PC-9 (cell line): ENCODE data around the gene GDPD5. TPM values are rescaled to one million over a fixed set of nuclear protein-coding genes. Genes with fewer than 3 reads are reported as not detected.

Source experiments
- BruUV-seq: library from RNA; stranded (reverse); fragments of 400-500 nt; replicated peaks from 2 replicates; lab custom pipeline; 2021; lab: Mats Ljungman, UMichigan
- CTCF ChIA-PET: fragments of 300-600 bp; sonication (Branson Sonifier 250); formaldehyde crosslinking; loops from one replicate; lab custom pipeline; 2022; ENCODE audit warnings: antibody characterized with exemption; lab: Charles Lee
- POLR2A ChIA-PET: fragments of 300-600 bp; sonication (Branson Sonifier 250); formaldehyde crosslinking; loops from one replicate; lab custom pipeline; 2022; ENCODE audit warnings: antibody characterized with exemption; ENCODE audit not compliant: unreplicated experiment; lab: Charles Lee
- DNase-seq, 2 experiments: peaks; one replicate each; pipeline versions ENCODE4 v3.0.0 to v3.0.0-alpha.2; 2015 to 2022; ENCODE audit warnings: mixed read lengths in 1 of 2
- H2AFZ ChIP-seq: fragments of 200-600 bp; sonication (generic); 2 replicates; pipeline ENCODE4 v1.8.1; 2017; ENCODE audit warnings: antibody characterized with exemption
- H3F3A ChIP-seq: fragments of 200-600 bp; sonication (generic); 2 replicates; pipeline ENCODE4 v1.8.1; 2017; ENCODE audit warnings: antibody characterized with exemption, mild to moderate bottlenecking, low read depth; ENCODE audit not compliant: insufficient read depth
- H3K27ac ChIP-seq: fragments of 200-600 bp; sonication (generic); 2 replicates; pipeline ENCODE4 v1.6.1; 2016; ENCODE audit warnings: mixed run types
- H3K27me3 ChIP-seq: fragments of 200-600 bp; sonication (generic); 2 replicates; pipeline ENCODE4 v1.6.1; 2016; ENCODE audit warnings: low read depth, mixed run types; ENCODE audit not compliant: insufficient read depth
- H3K36me3 ChIP-seq: fragments of 200-600 bp; sonication (generic); 2 replicates; pipeline ENCODE4 v1.6.1; 2016; ENCODE audit warnings: low read depth, mixed run types
- H3K4me1 ChIP-seq: fragments of 200-600 bp; sonication (generic); replicated peaks from 2 replicates; pipeline ENCODE4 v1.6.1; 2016; ENCODE audit warnings: mixed run types; ENCODE audit not compliant: insufficient read depth
- H3K4me2 ChIP-seq: fragments of 200-600 bp; sonication (generic); 2 replicates; pipeline ENCODE4 v1.6.1; 2017; ENCODE audit warnings: mixed run types
- H3K4me3 ChIP-seq: fragments of 200-600 bp; sonication (generic); 2 replicates; pipeline ENCODE4 v1.6.1; 2016; ENCODE audit warnings: mixed run types
- H3K79me2 ChIP-seq: fragments of 200-600 bp; sonication (generic); 2 replicates; pipeline ENCODE4 v1.6.1; 2017; ENCODE audit warnings: low read depth, mixed run types
- H3K9me2 ChIP-seq: fragments of 200-600 bp; sonication (generic); 2 replicates; pipeline ENCODE4 v1.8.1; 2017; ENCODE audit warnings: mild to moderate bottlenecking; ENCODE audit not compliant: insufficient read depth
- H3K9me3 ChIP-seq: fragments of 200-600 bp; sonication (generic); 2 replicates; pipeline ENCODE4 v1.8.1; 2016; ENCODE audit warnings: low read depth; ENCODE audit not compliant: insufficient read depth
- H4K20me1 ChIP-seq: fragments of 200-600 bp; sonication (generic); 2 replicates; pipeline ENCODE4 v1.8.1; 2017; ENCODE audit not compliant: insufficient read depth
- CTCF ChIP-seq: fragments of 200-600 bp; sonication (generic); conservative IDR thresholded peaks from 2 replicates; pipeline ENCODE4 v1.6.1; 2017; ENCODE audit warnings: mixed run types, antibody characterized with exemption, mild to moderate bottlenecking, moderate library complexity
- EZH2 ChIP-seq: fragments of 200-600 bp; sonication (generic); IDR thresholded peaks from 2 replicates; pipeline ENCODE4 v1.8.0; 2017; ENCODE audit warnings: antibody characterized with exemption, low read depth
- intact Hi-C: fragments of 100-400 bp; cut with micrococcal nuclease; formaldehyde crosslinking; loops from one replicate; pipeline ENCODE4 v1.10.0; 2022; ENCODE audit not compliant: unreplicated experiment
- total RNA-seq: library from RNA; stranded (reverse); gene quantifications from 2 replicates; pipeline ENCODE4 v1.2.3, GENCODE V29; 2021

GDPD5 gene
- total RNA-seq, 1 experiment from 2014 or later: 7.9 TPM

- no TSS peak for BruUV-seq
- Histone ChIP-seq H3K27me3 (0 out of 2 replicates have a peak, but pooled peaks cover 8% of the 10 kb centered on the region), H3K4me3 (no peak overlapping the region), H2AFZ (no peak overlapping the region), H3K27ac (no peak overlapping the region), H3F3A (no peaks in the 10 kb centered on the region), H3K4me2 (no peak overlapping the region), H4K20me1 (no peaks in the 10 kb centered on the region), H3K9me3 (no peaks in the 10 kb centered on the region), H3K4me1 (no peaks in the 10 kb centered on the region), H3K9me2 (no peaks in the 10 kb centered on the region), H3K79me2 (no peaks in the 10 kb centered on the region), H3K36me3 (no peaks in the 10 kb centered on the region)
- no peak for TF ChIP-seq EZH2
- TF ChIP-seq CTCF: no peak
- CTCF ChIA-PET: no interaction called here
- no peak for DNase-seq
- POLR2A ChIA-PET: no interaction called here
- intact Hi-C loops: no loop called here
Measured at GRCh38 chr11:75454987-75455386, 70.8 kb downstream of the GDPD5 start.

DNA sequence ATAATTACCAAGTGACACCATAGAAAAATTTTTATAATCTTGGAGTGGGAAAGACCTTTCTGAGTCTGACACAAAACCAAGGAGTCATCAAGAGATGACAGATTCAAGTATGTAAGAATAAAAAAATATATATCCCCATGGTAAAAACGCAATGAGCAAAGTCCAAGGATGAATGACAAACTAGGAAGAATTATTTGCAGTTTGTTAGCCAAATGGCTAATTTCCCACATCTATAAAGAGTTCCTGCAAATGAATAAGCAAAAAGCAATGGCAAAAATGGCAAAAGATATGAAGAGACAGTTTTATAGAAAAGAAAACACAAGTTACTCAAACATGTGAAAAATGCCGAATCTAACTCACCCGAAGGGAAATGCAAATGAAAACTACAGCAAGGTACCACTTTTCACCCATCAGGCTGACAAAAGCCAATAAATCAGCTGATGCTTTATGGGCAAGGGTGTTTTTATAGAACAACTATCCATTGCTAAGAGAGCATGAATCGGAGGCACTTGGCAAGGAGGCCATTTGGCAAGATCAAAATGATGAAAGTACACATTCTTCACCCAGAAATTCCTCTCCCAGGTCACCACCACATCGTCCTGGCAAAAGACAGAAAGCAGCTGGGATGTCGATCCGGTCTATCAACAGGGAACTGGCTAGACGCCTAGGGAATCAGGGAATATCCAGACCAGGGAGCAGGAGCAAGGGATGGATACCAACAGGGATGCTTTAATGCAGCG, 71.7 kb downstream of the GDPD5 start:
- Histone ChIP-seq H2AFZ (no peak overlapping the region), H3K4me3 (no peak overlapping the region), H3K27ac (no peak overlapping the region), H3K9me3 (no peaks in the 10 kb centered on the region), H3F3A (no peaks in the 10 kb centered on the region), H3K27me3 (0 out of 2 replicates have a peak, but pooled peaks cover 8% of the 10 kb centered on the region), H4K20me1 (no peaks in the 10 kb centered on the region), H3K4me2 (no peak overlapping the region), H3K9me2 (no peaks in the 10 kb centered on the region), H3K4me1 (no peaks in the 10 kb centered on the region), H3K36me3 (no peaks in the 10 kb centered on the region), H3K79me2 (no peaks in the 10 kb centered on the region)
- CTCF ChIA-PET: interaction anchor here (0.5 kb wide), 1 partner anchor 84 kb away, joined by 3 read pairs; no protein-coding TSS in a partner anchor
- TF ChIP-seq EZH2: no peak
- TF ChIP-seq CTCF: no peak
- DNase-seq: no peak
- POLR2A ChIA-PET: no interaction called here
- intact Hi-C loops: no loop called here
- no TSS peak for BruUV-seq

- CTCF ChIA-PET: interaction anchor here (0.6 to 1.0 kb wide), 4 partner anchors 15 to 356 kb away, joined by 3 to 5 read pairs (median 4); no protein-coding TSS in a partner anchor
- Histone ChIP-seq H3K4me2 (no peak overlapping the region), H3K36me3 (no peaks in the 10 kb centered on the region), H4K20me1 (no peaks in the 10 kb centered on the region), H3K4me3 (no peak overlapping the region), H3K27me3 (0 out of 2 replicates have a peak, but pooled peaks cover 8% of the 10 kb centered on the region), H3K79me2 (no peaks in the 10 kb centered on the region), H2AFZ (no peak overlapping the region), H3K9me3 (no peaks in the 10 kb centered on the region), H3F3A (no peaks in the 10 kb centered on the region), H3K9me2 (no peaks in the 10 kb centered on the region), H3K27ac (no peak overlapping the region), H3K4me1 (no peaks in the 10 kb centered on the region)
- POLR2A ChIA-PET: no interaction called here
- intact Hi-C loops: no loop called here
- peak in 1 of 2 experiments; percentile 37 for DNase-seq
- BruUV-seq: no TSS peak
- TF ChIP-seq CTCF (peak; percentile 96), EZH2 (no peak)
Measured at GRCh38 chr11:75450826-75451821, 74.6 kb downstream of the GDPD5 start.
